GM12878 (cell line): Measurements from ENCODE around the gene EP400. TPM values are rescaled to one million over a fixed set of nuclear protein-coding genes. Genes with fewer than 3 reads are reported as not detected.

ENCODE experiments used
- BCL11A ChIP-seq: IDR thresholded peaks from 2 replicates; pipeline ENCODE4 v1.6.1; 2011; ENCODE audit warnings: low read depth, low read length
- BHLHE40 ChIP-seq, 2 experiments: fragments of 450-650 bp in 1 of 2; IDR thresholded peaks; 2 replicates each; pipeline ENCODE4 v1.6.1; 2011 to 2017; ENCODE audit warnings: low read depth in 2 of 2, borderline replicate concordance in 1 of 2, improper control_type of control experiment in 1 of 2, low read length in 1 of 2, mild to moderate bottlenecking in 1 of 2
- CBFB ChIP-seq: IDR thresholded peaks from 2 replicates; pipeline ENCODE4 v1.6.1; 2016; ENCODE audit warnings: antibody characterized with exemption, low read depth
- CBX3 ChIP-seq: fragments of 200-600 bp; sonication (generic); IDR thresholded peaks from 2 replicates; pipeline ENCODE4 v1.6.1; 2016; ENCODE audit warnings: low read depth, borderline replicate concordance
- CHD2 ChIP-seq: IDR thresholded peaks from 2 replicates; pipeline ENCODE4 v1.6.1; 2011; ENCODE audit warnings: low read depth, low read length, improper control_type of control experiment, borderline replicate concordance
- CHD4 ChIP-seq: fragments of 200-600 bp; sonication (generic); IDR thresholded peaks from 2 replicates; pipeline ENCODE4 v1.6.1; 2016; ENCODE audit warnings: mild to moderate bottlenecking
- FOXM1 ChIP-seq: IDR thresholded peaks from 2 replicates; pipeline ENCODE4 v1.6.1; 2012; ENCODE audit warnings: low read depth, mild to moderate bottlenecking, inconsistent platforms, low read length, moderate library complexity
- GATAD2B ChIP-seq: fragments of 450-650 bp; conservative IDR thresholded peaks from 2 replicates; pipeline ENCODE4 v1.6.1; 2017; ENCODE audit warnings: low read depth, mild to moderate bottlenecking, moderate library complexity
- KLF5 ChIP-seq: fragments of 450-650 bp; IDR thresholded peaks from 2 replicates; pipeline ENCODE4 v1.6.1; 2014; ENCODE audit warnings: mild to moderate bottlenecking; ENCODE audit not compliant: partially characterized antibody
- MAX ChIP-seq: IDR thresholded peaks from 2 replicates; pipeline ENCODE4 v1.6.1; 2012; ENCODE audit warnings: low read depth, low read length, improper control_type of control experiment
- MLLT1 ChIP-seq: fragments of 450-650 bp; IDR thresholded peaks from 2 replicates; pipeline ENCODE4 v1.6.1; 2016; ENCODE audit warnings: mild to moderate bottlenecking
- MTA2 ChIP-seq: fragments of 450-650 bp; IDR thresholded peaks from 2 replicates; pipeline ENCODE4 v1.6.1; 2016; ENCODE audit warnings: low read depth, mild to moderate bottlenecking, moderate library complexity
- MTA3 ChIP-seq: IDR thresholded peaks from 2 replicates; pipeline ENCODE4 v1.6.1; 2012; ENCODE audit warnings: low read length, inconsistent platforms, borderline replicate concordance
- NR2C1 ChIP-seq: fragments of 450-650 bp; IDR thresholded peaks from 2 replicates; pipeline ENCODE4 v1.6.1; 2017; ENCODE audit warnings: antibody characterized with exemption, mild to moderate bottlenecking, moderate library complexity
- RB1 ChIP-seq: fragments of 450-650 bp; formaldehyde crosslinking; IDR thresholded peaks from 2 replicates; pipeline ENCODE4 v1.6.1; 2017; ENCODE audit warnings: mild to moderate bottlenecking, borderline replicate concordance
- RBBP5 ChIP-seq: fragments of 200-600 bp; sonication (generic); conservative IDR thresholded peaks from 2 replicates; pipeline ENCODE4 v1.6.1; 2016
- SIN3A ChIP-seq: IDR thresholded peaks from 2 replicates; pipeline ENCODE4 v1.6.1; 2012; ENCODE audit warnings: low read depth, low read length, improper control_type of control experiment
- SIX5 ChIP-seq: IDR thresholded peaks from 2 replicates; pipeline ENCODE4 v1.6.1; 2011; ENCODE audit warnings: mild to moderate bottlenecking, low read depth, low read length, moderate library complexity; ENCODE audit not compliant: severe bottlenecking
- SMAD5 ChIP-seq: IDR thresholded peaks from 2 replicates; pipeline ENCODE4 v1.6.1; 2016; ENCODE audit warnings: antibody characterized with exemption, low read depth
- SRF ChIP-seq, 2 experiments: IDR thresholded peaks; 2 replicates each; pipeline ENCODE4 v1.6.1; 2011; ENCODE audit warnings: low read depth in 2 of 2, low read length in 2 of 2, mild to moderate bottlenecking in 1 of 2, moderate library complexity in 1 of 2
- SUZ12 ChIP-seq: fragments of 200-600 bp; sonication (generic); IDR thresholded peaks from one replicate; pipeline ENCODE4 v1.6.1; 2018; ENCODE audit warnings: antibody characterized with exemption, mild to moderate bottlenecking; ENCODE audit not compliant: unreplicated experiment
- USF1 ChIP-seq: IDR thresholded peaks from 2 replicates; pipeline ENCODE4 v1.6.1; 2011; ENCODE audit warnings: borderline replicate concordance, low read depth, mild to moderate bottlenecking, moderate library complexity, mixed read lengths, low read length; ENCODE audit not compliant: insufficient read depth; ENCODE audit errors: extremely low read length
- ZBED1 ChIP-seq: IDR thresholded peaks from 2 replicates; pipeline ENCODE4 v1.6.1; 2016; ENCODE audit warnings: borderline replicate concordance
- ZNF274 ChIP-seq: IDR thresholded peaks from one replicate; pipeline ENCODE4 v1.8.0; 2011; ENCODE audit not compliant: insufficient read length, insufficient read depth
- ZNF622 ChIP-seq: fragments of 450-650 bp; IDR thresholded peaks from 2 replicates; pipeline ENCODE4 v1.6.1; 2017; ENCODE audit warnings: mild to moderate bottlenecking, inconsistent platforms
- ZZZ3 ChIP-seq: IDR thresholded peaks from 2 replicates; pipeline ENCODE4 v1.6.1; 2011; ENCODE audit warnings: low read depth; ENCODE audit not compliant: control insufficient read depth, insufficient read length
- polyA plus RNA-seq, 11 experiments: library from polyadenylated mRNA; depleted of rRNA in 4 of 11; unstranded in 6 of 11; stranded (reverse) in 5 of 11; fragments of >200 nt; fragmentation: Nextera tagmentation in 4 of 11; fragmentation: Illumina TruSeq in 1 of 11; extraction: Ambion mirVana in 4 of 11; extraction: Trizol in 1 of 11; gene quantifications; 1 replicate in 1 of 11; 2 replicates in 10 of 11; pipeline versions ENCODE4 v1.2.1 to v1.2.3, GENCODE V29; 2011 to 2016; ENCODE audit warnings: inconsistent platforms in 2 of 11, missing spikeins in 2 of 11, low read depth in 1 of 11
- total RNA-seq, 4 experiments: library from RNA; depleted of rRNA in 3 of 4; stranded (reverse); fragments of >200 nt in 3 of 4; fragmentation: Illumina TruSeq in 1 of 4; extraction: Trizol in 1 of 4; gene quantifications; 2 replicates each; pipeline versions ENCODE4 v1.2.1 to v1.2.3, GENCODE V29; 2013 to 2021

The EP400 gene
- total and polyA plus RNA-seq, 10 of the 15 experiments (the other 5 are each of a cell fraction or from before 2014, with no cell fraction given), result 3.8 to 44.2 (median 8.4) TPM

GRCh38 chr12:132083941-132084620 lies 134.3 kb downstream of the EP400 start (continued):
- TF ChIP-seq CHD2 (peak; percentile 49; the same call in 1 of the 2 replicates), MTA2 (no peak), RB1 (no peak), MTA3 (no peak), ZNF274 (no peak), NR2C1 (no peak), SMAD5 (peak; percentile 37; the same call in 1 of the 2 replicates), MAX (peak; percentile 69; the same call in 1 of the 2 replicates), ZNF622 (no peak), CHD4 (no peak), SRF (IDR thresholded peaks at IDR 0.05; ENCODE audit: low read depth in 2 of 2, low read length in 2 of 2) (no peak), ZZZ3 (no peak), CBX3 (no peak), GATAD2B (0 out of 2 replicates have a peak, but pooled peaks have one; percentile 27), SUZ12 (no peak), BCL11A (no peak), USF1 (no peak), ZBED1 (no peak; the same call in 1 of the 2 replicates), FOXM1 (no peak), KLF5 (no peak), SIX5 (no peak), SIN3A (peak; percentile 80), BHLHE40 (IDR thresholded peaks at IDR 0.05; ENCODE audit: borderline replicate concordance in 1 of 2, low read depth in 2 of 2, low read length in 1 of 2) (peak; percentile 70 to 84; a peak in 3 of 4 replicates), MLLT1 (no peak), CBFB (no peak), RBBP5 (no peak)
